ENCODE results near the gene NIFK. TPM values are rescaled to one million over a fixed set of nuclear protein-coding genes. Genes with fewer than 3 reads are reported as not detected.
A peak's percentile ranks its signal among the peaks of the same experiment; 100 is the strongest.

Gene NIFK
- total RNA-seq, 1 donor = 42.7 TPM

- H3K36me3 ChIP-seq (ENCODE audit: insufficient read depth, low read length) = peaks cover 61% of the 10 kb centered on the region
- no peaks in the 10 kb centered on the region for H3K9me3 ChIP-seq (ENCODE audit: low read depth, low read length)
- H3K27ac ChIP-seq (ENCODE audit: low read depth, low read length) = no peak overlapping the region
- H3K4me3 ChIP-seq (ENCODE audit: insufficient read depth, low read length) = no peak overlapping the region
- H2AFZ ChIP-seq (ENCODE audit: low read length) = no peak overlapping the region
- peaks cover 17% of the 10 kb centered on the region for H4K20me1 ChIP-seq (ENCODE audit: insufficient read depth, low read length)
- H3K4me1 ChIP-seq (ENCODE audit: insufficient read depth, low read length) = no peaks in the 10 kb centered on the region
- peak; percentile 47 for DNase-seq (ENCODE audit: insufficient read length, low spot score, missing footprints)
- TF ChIP-seq CTCF (IDR thresholded peaks at IDR 0.05; ENCODE audit: extremely low read depth, low read depth, low read length) = no peak
- H3K79me2 ChIP-seq (ENCODE audit: insufficient read depth, low read length) = peaks cover 41% of the 10 kb centered on the region
- no peaks in the 10 kb centered on the region for H3K27me3 ChIP-seq (ENCODE audit: insufficient read depth, low read length)
- H3K4me2 ChIP-seq (ENCODE audit: insufficient read depth, low read length) = no peak overlapping the region
Observed at GRCh38 chr2:121731366-121731765, 5.3 kb downstream of the NIFK start.

- no peak for DNase-seq (ENCODE audit: insufficient read length, low spot score, missing footprints)
- Histone ChIP-seq H3K27ac (ENCODE audit: low read depth, low read length) (no peak overlapping the region), H3K27me3 (ENCODE audit: insufficient read depth, low read length) (no peaks in the 10 kb centered on the region), H2AFZ (ENCODE audit: low read length) (no peak overlapping the region), H3K4me1 (ENCODE audit: insufficient read depth, low read length) (peaks cover 4% of the 10 kb centered on the region), H3K9me3 (ENCODE audit: low read depth, low read length) (no peaks in the 10 kb centered on the region), H3K4me2 (ENCODE audit: insufficient read depth, low read length) (no peak overlapping the region), H3K4me3 (ENCODE audit: insufficient read depth, low read length) (no peak overlapping the region), H3K79me2 (ENCODE audit: insufficient read depth, low read length) (peaks cover 13% of the 10 kb centered on the region), H3K36me3 (ENCODE audit: insufficient read depth, low read length) (peaks cover 52% of the 10 kb centered on the region), H4K20me1 (ENCODE audit: insufficient read depth, low read length) (peaks cover 10% of the 10 kb centered on the region)
- TF ChIP-seq CTCF (IDR thresholded peaks at IDR 0.05; ENCODE audit: extremely low read depth, low read depth, low read length) = no peak
Observed at GRCh38 chr2:121727950-121728349, 8.7 kb downstream of the NIFK start.

GRCh38 chr2:121727332-121727731 lies 9.3 kb downstream of the NIFK start:
- no peak overlapping the region for H3K4me2 ChIP-seq (ENCODE audit: insufficient read depth, low read length)
- no peak overlapping the region for H2AFZ ChIP-seq (ENCODE audit: low read length)
- H3K79me2 ChIP-seq (ENCODE audit: insufficient read depth, low read length) = peaks cover 10% of the 10 kb centered on the region
- H3K27ac ChIP-seq (ENCODE audit: low read depth, low read length) = no peak overlapping the region
- no peak for TF ChIP-seq CTCF (IDR thresholded peaks at IDR 0.05; ENCODE audit: extremely low read depth, low read depth, low read length)
- DNase-seq (ENCODE audit: insufficient read length, low spot score, missing footprints) = no peak
- H3K9me3 ChIP-seq (ENCODE audit: low read depth, low read length) = no peaks in the 10 kb centered on the region
- peaks cover 11% of the 10 kb centered on the region for H3K4me1 ChIP-seq (ENCODE audit: insufficient read depth, low read length)
- H3K36me3 ChIP-seq (ENCODE audit: insufficient read depth, low read length) = peaks cover 52% of the 10 kb centered on the region
- peaks cover 10% of the 10 kb centered on the region for H4K20me1 ChIP-seq (ENCODE audit: insufficient read depth, low read length)
- no peak overlapping the region for H3K4me3 ChIP-seq (ENCODE audit: insufficient read depth, low read length)
- H3K27me3 ChIP-seq (ENCODE audit: insufficient read depth, low read length) = no peaks in the 10 kb centered on the region

- Histone ChIP-seq H2AFZ (ENCODE audit: low read length) (peak overlapping the region; percentile 24), H3K4me2 (ENCODE audit: insufficient read depth, low read length) (no peak overlapping the region)
- no peak for DNase-seq (ENCODE audit: insufficient read length, low spot score, missing footprints)
Observed at GRCh38 chr2:121723316-121723715, 13.4 kb downstream of the NIFK start.

More at GRCh38 chr2:121723316-121723715, 13.4 kb downstream of the NIFK start:
- Histone ChIP-seq H3K4me1 (ENCODE audit: insufficient read depth, low read length) (peaks cover 13% of the 10 kb centered on the region), H3K9me3 (ENCODE audit: low read depth, low read length) (no peaks in the 10 kb centered on the region), H3K27ac (ENCODE audit: low read depth, low read length) (peak overlapping the region; percentile 79), H4K20me1 (ENCODE audit: insufficient read depth, low read length) (no peaks in the 10 kb centered on the region), H3K27me3 (ENCODE audit: insufficient read depth, low read length) (no peaks in the 10 kb centered on the region), H3K36me3 (ENCODE audit: insufficient read depth, low read length) (peaks cover 18% of the 10 kb centered on the region), H3K79me2 (ENCODE audit: insufficient read depth, low read length) (no peaks in the 10 kb centered on the region), H3K4me3 (ENCODE audit: insufficient read depth, low read length) (no peak overlapping the region)
- no peak for TF ChIP-seq CTCF (IDR thresholded peaks at IDR 0.05; ENCODE audit: extremely low read depth, low read depth, low read length)

Data from osteoblast (primary cell).